NCI-H524 (cell line): ENCODE measurements around the gene EGFLAM.
A peak's percentile ranks its signal among the peaks of the same experiment; 100 is the strongest.

Experiments
- DNase-seq, 2 experiments: peaks; one replicate each; lab custom pipeline; 2025; lab: John Stamatoyannopoulos, UW

Gene EGFLAM

DNA sequence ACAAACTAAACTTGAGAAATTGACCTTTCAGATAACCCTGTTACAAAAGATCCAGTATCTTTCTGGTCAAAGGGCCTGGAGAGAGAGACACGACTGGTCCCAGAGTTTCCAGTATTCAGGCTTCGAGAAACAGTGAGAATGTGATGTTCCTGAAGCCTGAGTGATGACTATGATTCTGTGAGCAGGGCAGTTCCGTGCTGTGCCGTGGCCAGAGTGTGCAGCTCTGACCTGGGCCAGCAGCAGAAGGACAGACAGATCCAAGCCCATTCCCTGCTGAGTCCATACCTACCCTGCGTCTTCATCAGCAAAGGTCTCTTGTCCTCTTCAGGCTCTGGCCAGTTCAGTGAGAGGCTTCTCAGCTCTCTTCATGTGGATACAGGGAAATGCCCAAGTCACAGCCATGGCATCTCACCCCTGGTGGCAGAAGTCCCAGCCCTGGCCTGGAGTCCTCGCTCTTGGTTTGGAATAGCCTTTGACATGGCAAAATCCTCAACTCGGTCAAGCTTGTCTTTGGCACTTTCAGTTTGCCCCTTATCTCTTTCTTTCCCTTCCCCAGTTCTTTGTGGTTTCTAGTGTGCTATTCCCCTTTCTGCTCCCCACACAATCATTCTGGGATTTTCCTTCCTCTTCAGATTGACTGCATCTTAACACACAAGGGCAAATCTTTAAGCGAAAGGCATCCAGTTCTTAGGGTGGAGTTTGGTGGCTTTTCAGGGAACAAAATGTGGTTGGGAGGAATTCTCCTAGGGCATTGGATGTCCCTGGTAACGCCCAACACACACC lies 190.4 kb downstream of the EGFLAM start:
- no peak for DNase-seq

DNA sequence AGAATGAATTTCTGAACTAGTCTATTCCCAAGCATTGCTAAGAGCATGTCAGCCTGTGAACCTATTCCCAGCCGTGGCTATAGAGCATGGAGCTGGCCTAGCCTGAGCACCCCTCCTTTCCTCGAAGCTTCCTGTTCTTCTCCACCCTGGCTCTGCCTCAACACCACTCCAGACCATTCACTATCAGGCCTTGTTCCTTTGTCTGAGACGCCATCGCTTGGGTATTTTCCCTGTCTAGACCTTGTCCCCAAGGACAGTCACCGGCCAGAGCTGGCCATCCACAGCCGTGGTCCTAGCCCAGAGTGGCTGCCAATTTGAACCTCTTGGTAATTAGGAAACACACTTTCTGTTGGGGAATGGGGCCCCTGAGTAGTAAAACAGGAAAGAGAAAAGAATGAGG lies 192.3 kb downstream of the EGFLAM start:
- DNase-seq: no peak

DNA sequence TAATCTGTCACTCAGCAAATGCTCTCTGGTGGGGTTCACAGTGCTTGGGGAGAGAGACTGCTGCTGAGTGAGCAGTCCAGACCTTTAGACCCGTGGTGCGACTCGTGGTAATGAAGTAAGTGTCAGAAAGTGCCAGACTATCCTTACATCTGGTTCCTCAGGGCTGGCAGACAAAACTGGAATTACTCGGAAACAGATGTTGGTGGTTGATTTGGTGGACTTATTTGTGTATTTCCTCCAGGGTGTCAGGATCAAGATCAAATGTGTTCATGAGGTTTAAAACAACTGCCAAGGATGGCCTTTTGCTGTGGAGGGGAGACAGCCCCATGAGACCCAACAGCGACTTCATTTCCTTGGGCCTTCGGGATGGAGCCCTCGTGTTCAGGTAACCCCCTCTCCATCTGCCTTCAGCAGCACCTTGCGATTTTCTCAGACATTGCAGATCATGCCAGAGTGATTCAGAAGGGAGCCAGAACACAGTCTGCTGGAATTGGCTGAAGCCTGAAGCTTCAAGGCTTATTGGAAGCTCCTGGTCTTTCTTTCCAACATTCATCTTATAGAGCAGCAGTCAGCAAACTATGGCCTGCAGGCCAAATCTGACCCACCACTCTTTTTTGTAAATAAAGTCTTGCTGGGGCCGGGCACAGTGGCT lies 192.8 kb downstream of the EGFLAM start:
- no peak for DNase-seq

DNA sequence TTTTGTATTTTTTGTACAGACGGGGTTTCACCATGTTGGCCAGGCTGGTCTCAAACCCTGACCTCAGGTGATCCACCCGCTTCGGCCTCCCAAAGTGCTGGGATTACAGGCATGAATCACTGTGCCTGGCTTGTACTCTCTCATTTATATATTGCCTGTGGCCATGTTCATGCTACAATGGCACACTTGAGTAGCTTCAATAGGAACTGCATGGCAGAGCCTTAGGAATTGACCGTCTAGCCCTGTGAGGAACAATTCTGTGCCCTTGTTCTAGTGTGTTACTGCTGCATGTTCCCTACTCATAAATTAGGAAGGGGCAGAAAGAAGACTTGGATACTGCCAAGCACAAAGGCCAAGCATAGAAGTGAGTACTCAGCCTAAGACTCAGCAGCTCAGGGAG lies 193.8 kb downstream of the EGFLAM start:
- DNase-seq: no peak

DNA sequence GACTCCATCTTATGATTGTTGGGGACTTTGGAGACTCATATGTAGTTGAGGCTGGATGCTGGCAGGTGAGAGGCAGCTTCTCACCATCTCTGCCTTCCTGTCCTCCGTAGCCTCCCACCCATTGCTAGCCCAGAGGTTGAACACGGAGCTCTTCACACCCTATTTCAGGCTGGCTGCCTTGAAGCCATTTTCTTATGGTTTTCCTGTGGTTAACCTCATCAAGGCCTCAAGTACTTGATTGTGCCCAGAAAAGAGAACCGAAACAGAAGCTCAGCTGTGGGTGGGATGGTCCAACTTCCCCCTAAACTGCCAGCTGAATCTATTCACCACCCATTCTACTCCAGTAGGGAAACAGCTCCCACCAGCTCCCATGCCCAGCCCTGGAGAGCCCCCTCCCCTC lies 195.1 kb downstream of the EGFLAM start:
- no peak for DNase-seq

DNA sequence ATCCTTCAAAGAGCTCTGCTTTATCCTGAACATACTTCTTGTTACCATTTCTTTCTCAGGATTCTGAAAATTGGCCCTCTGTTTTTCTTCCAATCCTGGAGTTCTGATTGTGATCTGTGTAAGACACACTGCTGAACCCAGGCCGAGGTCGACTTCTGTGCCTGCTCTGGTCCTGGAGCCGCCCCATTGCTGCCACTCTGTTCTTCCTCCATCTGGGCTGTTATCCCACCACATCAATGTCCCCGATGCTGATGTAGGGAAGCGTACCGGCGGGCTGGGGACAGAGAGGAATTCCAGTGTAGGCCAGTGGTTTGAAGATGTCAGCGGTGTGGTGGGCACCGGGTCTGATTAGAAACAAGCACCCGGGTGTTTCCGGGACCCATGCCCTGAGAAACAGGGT lies 195.6 kb downstream of the EGFLAM start:
- DNase-seq: no peak

DNA sequence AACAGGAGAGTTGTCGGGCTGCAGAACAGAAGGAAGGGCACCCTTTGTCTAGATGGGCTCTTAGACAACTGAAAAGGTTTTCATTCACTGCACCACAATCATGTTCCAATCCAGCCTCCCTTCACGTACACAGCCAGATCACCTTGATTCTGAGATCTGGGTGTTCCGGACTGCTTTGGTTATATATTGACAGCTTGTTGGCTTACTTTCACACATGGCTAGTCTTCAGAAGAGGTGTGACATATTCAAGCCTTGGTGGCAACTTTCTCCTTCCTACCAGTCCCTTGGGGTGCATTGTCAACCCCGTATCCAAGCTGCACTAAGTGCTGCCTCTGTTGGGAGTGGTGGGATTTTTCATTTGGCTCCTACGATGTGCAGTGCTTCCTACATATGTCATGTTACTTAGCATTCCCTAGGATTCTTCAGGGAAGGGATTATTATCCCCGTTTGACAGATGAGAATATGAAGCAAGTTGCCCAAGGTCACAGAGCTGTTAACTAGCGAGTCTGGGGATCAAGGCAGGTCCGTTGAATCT lies 197.5 kb downstream of the EGFLAM start:
- DNase-seq: no peak

DNA sequence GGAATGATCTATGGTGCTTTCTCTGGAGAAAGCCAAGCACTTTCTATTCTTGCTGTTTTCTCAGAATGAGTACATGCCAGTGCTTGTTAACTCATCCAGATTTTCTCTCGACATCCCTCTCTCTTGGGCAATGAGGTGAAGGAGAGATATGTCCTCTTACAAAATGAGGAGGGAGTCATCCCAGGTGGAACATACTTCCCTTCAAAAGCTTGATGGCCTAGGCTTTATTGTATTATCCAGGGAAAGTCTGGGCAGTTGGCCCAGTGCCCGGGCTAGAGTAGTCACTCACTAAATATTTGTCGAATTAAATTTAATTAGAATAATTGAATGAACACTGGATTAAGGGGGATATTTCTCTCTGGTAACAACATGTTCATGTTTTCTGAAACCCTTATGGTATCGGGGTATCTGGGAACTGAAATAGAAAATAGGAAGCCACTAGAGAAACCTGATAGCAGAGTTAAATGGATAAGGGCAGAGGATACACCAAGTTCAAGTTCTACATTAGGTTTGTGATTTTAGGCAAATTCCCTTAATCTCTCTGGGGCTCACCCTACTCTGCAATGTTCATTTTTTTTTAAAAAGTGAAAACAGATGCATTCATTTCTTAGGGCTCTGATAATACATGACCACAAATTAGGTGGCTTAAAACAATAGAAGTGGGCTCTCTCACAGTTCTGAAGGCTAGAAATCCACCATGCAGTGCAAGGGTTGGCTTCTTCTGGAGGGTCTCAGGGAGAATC lies 198.5 kb downstream of the EGFLAM start:
- DNase-seq: peak; percentile 12 to 68

DNA sequence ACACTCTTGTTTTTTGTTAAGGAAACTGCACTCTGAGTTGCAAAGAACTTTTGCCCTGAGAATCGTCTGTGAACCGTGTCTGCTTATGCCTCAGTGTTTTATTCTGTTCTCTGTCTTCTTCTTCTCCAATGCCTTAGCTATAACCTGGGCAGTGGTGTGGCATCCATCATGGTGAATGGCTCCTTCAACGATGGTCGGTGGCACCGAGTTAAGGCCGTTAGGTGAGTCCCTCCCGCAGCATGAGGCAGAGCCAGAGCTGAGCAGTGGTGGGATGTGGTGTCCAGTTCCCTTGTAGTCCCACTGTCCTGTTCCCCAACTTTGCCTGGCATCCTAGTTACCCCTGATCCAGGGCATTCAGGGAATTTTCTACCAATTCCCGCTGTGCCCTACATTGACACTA lies 199.8 kb downstream of the EGFLAM start:
- DNase-seq: no peak

DNA sequence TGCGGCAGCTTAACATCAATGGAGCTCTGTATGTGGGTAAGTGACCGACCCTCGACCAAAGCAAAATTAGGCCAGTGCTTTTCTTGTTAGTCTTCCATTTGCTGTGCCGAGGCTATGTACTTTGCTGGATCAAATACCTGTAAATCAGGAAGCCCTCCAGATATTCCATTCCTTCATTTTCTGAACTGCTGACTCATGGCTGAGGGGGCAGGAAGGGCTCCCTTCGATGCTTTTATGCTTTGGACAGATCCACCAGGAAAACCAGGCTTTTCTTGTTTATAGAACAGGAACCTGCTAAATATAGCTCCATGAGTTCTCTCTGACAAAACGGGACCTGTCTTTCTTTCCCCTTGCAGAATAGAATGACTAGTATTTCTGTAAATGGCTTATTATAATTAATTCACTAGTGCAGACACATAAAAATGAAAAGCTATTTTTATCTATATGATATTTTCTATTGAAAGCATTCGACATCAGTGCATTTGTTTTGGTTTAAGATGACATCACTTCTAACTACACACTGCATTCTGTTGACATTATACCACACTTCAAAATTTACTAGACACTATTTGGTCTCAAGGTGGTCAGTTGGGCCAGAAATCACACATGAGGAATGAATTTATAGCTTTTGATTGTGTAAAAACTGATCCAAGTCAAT lies 204.7 kb downstream of the EGFLAM start:
- DNase-seq: no peak

DNA sequence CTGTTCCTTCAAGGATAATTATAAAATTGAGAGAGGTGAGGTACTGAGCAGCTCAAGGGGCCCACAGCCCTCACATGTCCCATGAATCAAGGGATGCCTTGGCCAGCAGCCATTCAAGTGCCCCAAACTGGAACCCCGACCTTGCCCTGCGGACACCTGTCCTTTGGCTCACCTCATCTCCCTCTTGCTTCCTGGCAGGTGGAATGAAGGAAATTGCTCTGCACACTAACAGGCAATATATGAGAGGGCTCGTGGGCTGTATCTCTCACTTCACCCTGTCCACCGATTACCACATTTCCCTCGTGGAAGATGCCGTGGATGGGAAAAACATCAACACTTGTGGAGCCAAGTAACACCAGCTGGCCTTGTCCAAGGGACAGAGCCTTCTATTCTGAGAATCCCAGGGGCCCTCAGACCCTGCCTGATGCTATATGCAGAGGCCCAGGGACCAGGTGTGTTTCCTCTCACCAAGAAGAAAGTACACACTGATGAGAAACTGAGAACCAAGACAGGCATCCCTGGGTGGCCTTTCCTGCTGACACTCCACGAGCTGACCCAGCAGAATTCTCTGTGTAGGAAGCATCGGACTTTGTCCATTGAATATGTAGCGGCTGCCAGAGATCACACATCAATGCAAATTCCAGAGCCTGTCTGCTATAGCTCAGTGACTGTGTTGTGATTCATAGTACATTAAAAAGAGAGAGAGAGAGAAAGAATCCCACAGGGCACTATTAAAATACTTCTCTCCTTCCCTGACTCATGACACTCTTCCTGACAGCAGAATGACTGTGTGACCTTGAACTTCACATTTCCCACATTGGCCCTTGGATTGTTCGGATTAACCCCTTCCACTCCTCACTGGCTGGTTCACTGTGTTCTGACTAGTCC lies 205.5 kb downstream of the EGFLAM start:
- DNase-seq: no peak

DNA sequence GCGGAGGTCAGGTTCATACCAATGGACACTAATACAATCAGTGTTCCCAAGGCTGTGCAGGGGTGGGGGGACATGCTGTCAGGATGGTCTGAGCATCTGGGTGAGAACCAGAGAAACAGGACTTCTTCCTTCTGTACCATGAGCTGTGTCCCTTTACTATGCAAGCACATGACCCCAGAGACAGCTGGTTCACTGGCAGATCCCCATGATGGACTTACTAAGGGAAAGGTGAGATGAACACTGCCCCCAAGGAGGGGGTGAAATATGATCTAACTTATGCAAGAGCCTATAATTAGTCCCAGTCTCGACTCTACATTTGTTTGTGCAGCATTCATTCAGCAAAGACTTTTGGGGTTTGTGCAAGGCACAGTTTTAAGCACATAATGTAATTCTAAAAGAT lies 206.7 kb downstream of the EGFLAM start:
- DNase-seq: peak; percentile 61 to 90

DNA sequence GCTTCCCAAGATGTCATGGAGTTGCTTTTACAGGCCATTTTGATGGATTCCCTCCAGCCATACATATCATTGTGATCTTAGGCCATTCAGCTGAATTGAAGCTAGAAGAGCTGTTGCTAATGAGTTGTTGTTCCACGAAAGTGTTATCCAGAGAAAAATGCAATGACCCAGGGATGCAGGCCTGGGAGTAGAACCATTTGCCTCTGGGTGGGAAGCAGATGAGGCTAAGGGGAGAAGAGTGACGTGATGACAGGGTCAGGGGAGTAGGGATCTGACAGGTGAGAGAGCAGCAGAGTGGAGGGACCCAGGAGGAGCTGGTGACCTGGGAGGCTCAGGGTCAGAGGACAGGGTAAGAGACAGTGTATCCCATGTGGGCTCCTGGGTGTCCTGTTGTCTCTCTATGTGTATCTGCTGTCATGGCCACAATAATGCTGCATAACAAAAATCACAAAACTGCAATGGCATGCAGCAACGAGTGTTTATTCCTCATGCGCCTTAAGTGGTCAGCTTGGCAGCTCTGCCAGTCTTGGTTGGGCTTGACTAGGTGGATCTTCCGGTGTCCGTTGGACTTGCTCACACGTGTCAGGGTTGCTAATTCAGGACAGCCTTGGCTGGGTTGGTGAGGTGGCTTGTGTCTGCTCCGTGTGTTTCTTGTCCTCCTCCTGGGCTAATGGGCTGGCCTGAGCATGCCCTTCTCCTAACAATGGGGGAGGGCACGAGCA lies 207.5 kb downstream of the EGFLAM start:
- DNase-seq: no peak

DNA sequence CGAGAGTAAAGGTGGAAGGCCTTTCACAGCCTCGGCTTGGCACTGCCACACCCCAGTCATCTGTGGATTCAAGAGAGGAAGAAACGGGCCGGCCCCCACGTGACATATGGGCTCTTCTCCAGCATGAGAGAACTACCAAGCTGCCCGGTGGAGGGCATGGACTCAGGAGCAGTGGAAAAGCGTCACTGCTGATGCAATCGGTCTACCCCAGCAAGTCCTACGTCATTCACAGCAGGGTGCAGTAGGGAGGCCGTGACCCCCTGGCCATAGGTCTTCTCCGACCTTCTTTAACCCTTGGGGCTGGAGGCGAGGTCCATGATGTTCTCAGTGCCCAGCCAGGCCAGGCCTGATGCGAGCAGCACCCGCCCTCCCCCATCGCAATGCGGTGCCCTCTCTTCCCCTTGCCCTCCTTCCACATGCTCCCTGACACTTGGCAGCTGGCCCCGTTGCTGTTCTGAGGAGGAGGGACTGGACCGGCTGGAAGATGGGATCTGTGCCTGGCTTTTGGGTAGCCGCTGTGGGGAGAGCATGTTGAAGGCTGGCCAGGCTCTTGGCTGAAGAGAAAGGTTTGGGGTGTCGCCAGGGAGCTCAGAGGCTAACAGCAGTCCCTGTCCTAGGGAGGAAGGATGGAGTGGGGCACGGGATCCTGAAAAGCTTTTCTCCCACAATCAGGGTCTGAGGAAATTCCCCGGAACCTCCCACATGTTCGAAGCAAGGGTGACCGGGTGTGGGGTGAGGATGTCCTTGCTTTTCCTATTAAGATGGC lies 208.2 kb downstream of the EGFLAM start:
- peak in 1 of 2 experiments; percentile 31 for DNase-seq

DNA sequence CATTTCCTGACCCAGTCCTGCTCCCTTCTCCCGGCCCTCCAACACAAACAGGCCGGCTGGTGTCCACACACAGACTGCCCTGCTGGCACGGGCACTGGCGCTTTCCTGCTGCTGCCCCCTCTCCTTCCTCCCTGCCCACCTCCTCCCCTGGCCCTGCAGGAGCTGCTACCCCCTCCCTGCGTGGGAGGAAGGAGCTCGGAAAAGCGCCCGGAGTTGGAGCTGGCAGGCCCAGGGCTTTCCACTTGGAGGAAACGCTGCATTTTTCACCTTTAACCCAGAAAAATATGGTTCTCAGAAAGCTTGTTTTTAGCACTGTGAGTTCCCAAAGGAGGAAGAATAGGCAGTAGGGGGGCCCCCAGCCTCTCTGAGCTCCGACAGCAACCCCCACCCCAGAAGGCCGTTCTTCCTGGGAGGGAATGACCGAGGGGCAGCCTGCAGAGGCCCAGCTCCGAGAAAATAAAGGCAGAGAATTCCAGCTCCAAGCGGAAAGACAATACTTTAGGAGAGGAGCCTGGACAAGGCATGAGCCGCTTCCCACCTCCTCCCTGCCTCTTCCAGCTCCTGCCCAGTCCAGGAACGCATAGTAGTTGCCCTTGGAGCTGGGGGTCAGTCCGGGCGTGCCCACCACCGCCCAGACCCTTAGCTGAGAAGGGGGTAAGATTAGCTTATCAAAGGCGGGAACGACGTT lies 209.1 kb downstream of the EGFLAM start:
- no peak for DNase-seq

DNA sequence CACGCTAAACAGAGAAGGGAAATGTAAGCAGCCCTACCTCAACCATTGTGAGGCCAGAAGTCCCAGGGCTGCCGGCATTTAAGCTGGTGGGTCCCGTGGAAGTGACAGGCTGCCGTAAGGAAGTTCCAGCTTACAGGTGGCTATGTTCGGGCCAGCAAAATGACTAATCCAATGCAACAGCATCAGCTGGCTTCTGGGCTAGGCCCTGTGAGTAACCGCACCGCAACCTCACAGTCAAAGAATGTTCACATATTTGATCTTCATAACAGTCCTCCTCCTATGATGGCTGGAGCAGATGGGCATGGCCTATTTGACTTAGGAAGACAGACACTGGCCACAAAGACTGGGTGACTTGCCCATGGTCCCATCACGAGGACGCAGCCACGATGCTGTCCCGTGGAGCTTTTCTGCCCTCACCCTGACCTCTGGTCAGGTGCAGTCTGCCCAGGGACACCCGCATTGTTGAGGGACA lies 209.9 kb downstream of the EGFLAM start:
- no peak for DNase-seq

DNA sequence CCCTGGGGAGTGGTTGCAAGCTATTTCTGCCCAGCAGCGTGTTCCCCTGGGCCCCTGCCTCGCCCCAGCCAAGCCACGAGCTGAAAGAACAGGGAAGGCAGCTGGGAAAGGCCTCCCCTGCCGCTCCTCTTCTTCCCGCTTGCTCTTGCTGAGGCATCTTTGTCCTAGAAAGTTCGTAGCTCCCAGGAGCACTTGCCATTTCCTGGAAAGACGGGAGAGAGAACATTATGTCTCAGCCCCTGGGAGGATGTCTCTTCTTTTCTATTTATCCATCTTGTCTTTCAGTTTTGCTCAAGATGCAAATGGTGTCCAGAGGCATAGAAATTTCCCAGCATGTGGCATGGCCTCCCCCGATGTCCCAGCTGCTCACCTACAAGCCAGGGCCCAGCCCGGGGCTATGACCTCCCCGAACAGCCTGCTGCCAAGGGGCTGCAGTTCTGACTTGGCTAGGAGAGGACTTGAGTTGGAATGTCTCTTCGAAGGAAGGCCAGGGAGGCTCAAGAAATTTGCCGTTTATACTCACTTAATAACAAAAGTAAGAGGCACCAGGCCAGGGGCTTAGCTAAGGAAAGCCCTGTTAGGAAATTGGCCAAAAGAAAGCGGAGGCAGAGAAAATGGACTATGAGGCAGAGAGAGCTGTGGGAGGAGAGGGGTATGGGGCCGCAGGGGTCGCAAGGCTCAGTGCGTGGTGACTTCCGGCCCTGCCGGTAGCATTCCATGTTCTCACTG lies 210.8 kb downstream of the EGFLAM start:
- no peak for DNase-seq

DNA sequence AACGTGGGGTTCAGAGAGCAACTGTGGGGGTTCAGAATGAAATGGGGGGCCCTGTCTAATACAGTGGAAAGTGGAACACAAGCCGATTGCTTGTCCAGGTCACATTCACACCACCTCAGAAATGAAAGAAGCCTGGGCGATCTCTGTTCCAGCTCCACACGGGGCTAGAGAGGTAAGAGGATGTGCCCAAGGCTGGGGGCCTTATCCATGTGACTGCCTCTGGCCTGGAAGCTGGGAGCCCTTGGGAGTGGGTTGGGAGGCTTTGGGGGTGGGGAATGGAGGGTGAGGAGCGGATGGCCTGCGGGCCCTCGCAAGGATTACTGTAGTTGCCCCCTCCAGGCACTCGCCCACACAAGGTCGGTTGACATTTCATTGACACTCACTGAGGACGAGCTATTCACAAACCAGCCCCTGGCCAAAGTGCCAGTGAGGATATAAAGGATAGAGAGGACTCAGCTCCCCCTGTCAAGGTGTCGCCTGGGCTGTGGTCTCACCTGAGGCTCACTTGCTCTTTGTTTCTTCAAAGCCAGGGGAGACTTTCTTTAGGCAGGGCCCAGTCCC lies 211.4 kb downstream of the EGFLAM start:
- no peak for DNase-seq
